HG02623 (cell line): ENCODE measurements around the gene TMEM17.
A peak's percentile ranks its signal among the peaks of the same experiment; 100 is the strongest.

Experiments used
- ATAC-seq: cut with Tn5 transposase; IDR thresholded peaks from one replicate; pipeline ENCODE4 v1.9.1; 2021; ENCODE audit warnings: moderate library complexity; ENCODE audit not compliant: unreplicated experiment

The TMEM17 gene

DNA sequence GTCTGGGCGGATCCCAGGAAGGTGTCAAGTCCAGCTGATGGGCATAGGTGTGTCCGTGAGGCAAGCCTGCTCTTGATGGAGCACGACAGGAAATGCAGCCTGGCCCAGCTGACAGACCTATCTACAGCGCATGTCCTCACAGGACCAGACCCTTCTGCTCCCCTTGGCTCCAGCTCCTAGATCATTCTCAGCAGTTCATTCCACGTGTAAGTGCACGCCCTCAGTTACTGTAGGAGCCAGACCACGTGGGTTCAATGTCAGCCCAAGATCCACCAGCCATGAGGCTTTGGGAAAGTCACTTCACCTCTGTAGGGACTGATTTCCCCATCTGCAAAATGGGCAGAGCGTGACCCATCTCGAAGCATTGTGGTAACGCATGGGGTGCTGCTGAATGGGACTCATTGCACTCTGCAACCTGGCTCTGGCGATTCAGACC, 47.8 kb downstream of the TMEM17 start:
- ATAC-seq, result no peak

DNA sequence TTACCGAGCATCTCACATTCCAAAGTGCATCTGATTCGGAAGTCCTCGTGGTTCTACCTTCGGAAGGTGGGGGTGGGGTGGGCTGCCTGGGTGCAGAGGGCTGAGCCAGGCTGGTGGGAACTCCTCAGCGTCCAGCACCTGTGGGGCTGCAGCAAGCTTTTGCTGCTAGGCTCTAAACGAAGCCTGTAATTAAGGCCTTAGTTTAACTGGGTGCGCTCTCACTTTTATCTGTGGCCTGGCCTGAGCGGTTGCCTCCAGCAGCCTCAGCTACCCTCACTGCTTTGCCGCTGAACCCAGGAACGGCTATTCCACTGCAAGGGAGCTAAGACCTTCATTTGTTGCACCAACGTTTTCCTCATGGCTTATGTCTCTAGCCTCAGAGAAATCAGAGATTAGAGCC, 48.4 kb downstream of the TMEM17 start:
- no peak for ATAC-seq

DNA sequence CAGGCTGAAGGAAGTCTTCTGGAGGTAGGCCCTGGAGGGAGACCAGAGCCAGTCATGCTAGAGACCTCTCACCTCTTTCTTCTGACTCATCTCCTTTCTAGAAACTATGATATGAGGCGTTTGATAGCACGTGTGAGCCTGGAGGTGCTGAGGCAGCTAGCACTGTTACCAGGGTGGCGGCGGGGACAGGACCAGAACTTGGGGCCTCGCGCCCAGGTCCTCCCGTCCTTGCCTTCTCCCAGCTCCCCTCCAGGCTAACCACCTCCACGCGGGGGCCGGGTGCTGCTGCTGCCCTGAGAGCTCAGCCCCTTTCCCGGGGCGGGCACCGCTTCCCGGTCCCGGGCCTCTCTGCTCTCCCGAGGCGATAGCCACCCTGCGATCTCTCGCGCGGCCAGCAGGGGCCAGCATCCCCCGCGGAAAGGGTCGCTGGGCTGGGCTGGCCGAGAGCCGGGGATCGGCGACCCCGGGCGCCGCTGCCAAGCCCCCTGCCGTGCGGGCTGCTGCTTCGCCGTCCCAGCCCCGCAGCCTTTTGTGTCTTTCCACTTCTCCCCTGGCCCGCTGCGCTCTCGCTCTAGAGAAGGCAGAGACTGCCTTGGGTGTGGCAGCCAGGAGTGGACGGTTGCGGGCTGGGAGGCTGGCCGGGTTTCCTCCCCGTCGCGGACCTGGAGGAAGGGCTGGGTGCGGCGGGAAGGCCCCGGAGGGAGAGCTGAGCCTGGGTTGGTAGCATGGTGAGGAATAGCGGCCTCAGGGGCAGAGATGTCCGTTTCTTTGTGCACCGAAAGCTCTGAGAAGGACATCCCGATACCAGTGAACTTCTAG, 49.1 kb downstream of the TMEM17 start:
- ATAC-seq, result peak; percentile 82

DNA sequence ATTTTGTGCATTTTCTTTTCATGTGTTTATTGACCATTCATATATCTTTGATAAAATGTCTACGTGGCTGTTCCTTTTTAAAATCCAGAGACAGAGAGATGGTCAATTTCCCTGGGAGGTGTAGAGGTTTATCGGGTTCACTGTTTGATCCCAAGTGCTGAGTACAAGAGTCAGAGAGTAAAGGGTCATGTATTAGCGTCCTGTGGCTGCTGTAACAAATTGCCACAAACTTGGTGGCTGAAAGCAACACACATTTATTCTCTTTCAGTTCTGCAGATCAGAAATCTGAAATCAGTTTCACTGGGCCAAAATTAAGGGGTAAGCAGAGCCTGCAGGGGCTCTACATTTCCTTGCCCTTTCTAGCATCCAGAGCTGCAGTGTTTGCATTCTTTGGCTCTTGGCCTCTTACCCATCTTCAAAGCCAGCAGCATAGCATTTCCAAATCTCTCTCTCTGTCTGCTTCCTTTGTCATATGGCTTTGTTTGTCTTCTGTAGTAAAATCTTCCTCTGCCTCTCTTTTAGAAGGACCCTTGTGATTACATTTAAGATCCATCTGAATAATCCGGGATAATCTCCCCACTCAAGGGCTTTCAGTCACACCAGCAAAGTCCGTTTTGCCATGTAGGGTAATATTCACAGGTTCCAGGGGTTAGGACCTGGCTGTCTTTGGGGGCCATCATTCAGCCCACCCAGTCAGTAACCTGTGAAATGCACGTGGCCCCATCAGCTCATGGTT, 49.9 kb downstream of the TMEM17 start:
- ATAC-seq, result no peak

DNA sequence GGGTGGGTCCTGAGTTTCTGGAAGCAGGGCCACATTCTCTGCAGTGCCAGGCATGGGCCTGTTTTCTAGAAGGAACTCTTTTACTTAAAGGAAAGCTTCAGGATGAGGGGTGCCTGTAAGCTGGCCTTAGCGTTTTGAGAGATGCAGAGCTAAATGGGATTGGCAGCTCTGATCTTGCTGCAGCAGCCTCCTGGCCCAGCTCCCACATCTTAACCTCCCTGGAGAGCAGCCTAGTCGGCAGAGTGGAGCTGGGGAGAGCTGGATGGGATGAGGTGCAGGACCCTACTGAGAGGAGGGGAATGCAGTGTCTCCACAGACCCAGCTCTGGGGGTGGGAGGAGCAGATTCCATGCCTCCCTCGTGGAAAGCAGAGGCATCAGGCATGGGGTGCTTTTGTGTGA, 52.0 kb downstream of the TMEM17 start:
- no peak for ATAC-seq

DNA sequence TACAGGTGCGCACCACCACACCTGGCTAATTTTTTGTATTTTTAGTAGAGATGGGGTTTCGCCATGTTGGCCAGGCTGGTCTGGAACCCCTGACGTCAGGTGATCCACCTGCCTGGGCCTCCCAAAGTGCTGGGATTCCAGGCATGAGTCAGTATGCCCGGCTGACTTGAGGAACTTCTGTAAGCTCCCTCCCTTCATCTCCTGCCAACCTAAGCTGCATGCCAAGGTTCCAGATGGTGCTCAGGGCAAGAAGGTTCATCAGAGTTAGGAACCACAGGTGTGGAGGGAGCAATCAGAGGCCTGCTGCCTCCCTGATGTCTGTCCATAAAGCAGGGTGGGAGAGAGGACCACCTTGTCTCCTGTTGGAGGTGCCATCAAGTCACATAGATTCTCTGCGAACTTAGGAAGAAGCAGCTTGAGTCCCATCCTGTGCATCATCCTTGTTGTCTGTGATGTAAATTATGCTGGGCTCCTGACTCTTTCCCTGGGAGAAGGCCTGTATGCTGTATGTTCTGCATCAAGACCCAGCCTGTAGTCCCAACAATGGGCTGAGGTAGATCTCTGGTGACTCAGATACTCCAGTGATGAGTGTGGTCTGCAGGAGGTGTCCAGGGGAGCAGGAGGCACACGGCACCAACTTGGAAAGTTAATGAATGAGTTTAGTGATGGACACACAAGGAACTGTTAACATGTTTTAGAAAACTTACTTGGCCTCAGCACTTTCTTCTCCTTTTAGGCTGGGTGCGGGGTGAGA, 53.1 kb downstream of the TMEM17 start:
- ATAC-seq, result no peak

DNA sequence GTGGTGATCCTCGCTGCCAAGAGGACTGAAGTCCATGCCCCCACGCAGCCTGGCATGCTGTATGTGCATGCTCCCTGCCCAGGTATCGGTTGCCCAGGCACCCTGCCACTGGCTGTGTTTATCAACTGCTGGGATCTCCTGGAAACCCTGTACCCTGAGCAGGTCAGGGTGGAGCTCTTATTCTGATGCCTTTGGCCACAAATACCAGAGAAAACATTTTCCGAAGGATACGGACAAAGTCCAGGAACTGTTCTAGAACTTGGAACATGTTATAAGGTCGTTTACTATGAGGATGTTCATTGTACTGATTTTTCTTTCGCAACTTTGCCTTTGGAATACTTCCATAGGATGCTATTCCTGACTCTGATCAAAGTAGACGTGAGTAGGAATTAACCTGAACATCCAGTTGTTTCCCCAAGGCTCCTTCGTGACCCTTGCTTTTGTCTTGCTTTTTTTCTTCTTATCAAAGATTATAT, 55.2 kb downstream of the TMEM17 start:
- ATAC-seq, result no peak
